Left hindlimb (tissue), 1 donor: ENCODE data around the gene PLCB1.
"Not testable (repeated sequence)": the region's sequence is repeated elsewhere in the genome, so short reads cannot be mapped to it uniquely, and the experiment has no call there.

Experiments used
- DNase-seq: peaks from one replicate; pipeline ENCODE4 v3.0.0-alpha.2; 2018

Gene PLCB1

GRCh38 chr20:8807480-8808201 lies 675.6 kb downstream of the PLCB1 start:
- no peak for DNase-seq

- no peak for DNase-seq
These were observed 676.1 kb downstream of the PLCB1 start for GRCh38 chr20:8808202-8808535.

GRCh38 chr20:8809107-8809953 lies 677.3 kb downstream of the PLCB1 start:
- DNase-seq, result no peak

- no peak for DNase-seq
These were observed 679.9 kb downstream of the PLCB1 start for GRCh38 chr20:8811801-8812594.

GRCh38 chr20:8812817-8813216 lies 680.8 kb downstream of the PLCB1 start:
- DNase-seq, result peak; percentile 61

- DNase-seq, result no peak
These were observed 683.1 kb downstream of the PLCB1 start for GRCh38 chr20:8815208-8815607.

- DNase-seq, result no peak
These were observed 697.2 kb downstream of the PLCB1 start for GRCh38 chr20:8829256-8829655.

- not testable (repeated sequence) for DNase-seq
These were observed 702.2 kb downstream of the PLCB1 start for GRCh38 chr20:8834294-8834693.

- DNase-seq, result no peak
These were observed 702.8 kb downstream of the PLCB1 start for GRCh38 chr20:8834851-8835250.

GRCh38 chr20:8837396-8837795 lies 705.3 kb downstream of the PLCB1 start:
- DNase-seq, result no peak

GRCh38 chr20:8842525-8842924 lies 710.5 kb downstream of the PLCB1 start:
- no peak for DNase-seq

- no peak for DNase-seq
These were observed 712.1 kb downstream of the PLCB1 start for GRCh38 chr20:8844179-8844578.

- DNase-seq, result no peak
These were observed 717.9 kb downstream of the PLCB1 start for GRCh38 chr20:8849990-8850389.

- no peak for DNase-seq
These were observed 719.4 kb downstream of the PLCB1 start for GRCh38 chr20:8851446-8851845.

GRCh38 chr20:8851919-8852318 lies 719.9 kb downstream of the PLCB1 start:
- DNase-seq, result not testable (repeated sequence)

- not testable (repeated sequence) for DNase-seq
These were observed 721.1 kb downstream of the PLCB1 start for GRCh38 chr20:8853211-8853610.

GRCh38 chr20:8853805-8854338 lies 721.8 kb downstream of the PLCB1 start:
- no peak for DNase-seq

GRCh38 chr20:8854571-8854970 lies 722.5 kb downstream of the PLCB1 start:
- peak; percentile 39 for DNase-seq

- DNase-seq, result no peak
These were observed 723.2 kb downstream of the PLCB1 start for GRCh38 chr20:8855315-8855714.

GRCh38 chr20:8856668-8857067 lies 724.6 kb downstream of the PLCB1 start:
- DNase-seq, result no peak

GRCh38 chr20:8858181-8858787 lies 726.2 kb downstream of the PLCB1 start:
- no peak for DNase-seq

GRCh38 chr20:8860011-8860495 lies 728.0 kb downstream of the PLCB1 start:
- DNase-seq, result no peak

- no peak for DNase-seq
These were observed 730.0 kb downstream of the PLCB1 start for GRCh38 chr20:8862092-8862491.
